Fibroblast of mammary gland (primary cell): Measurements from ENCODE around the gene ACKR2.

Experiments used
- DNase-seq: peaks from one replicate; pipeline ENCODE4 v3.0.0-alpha.2; 2010; ENCODE audit warnings: low read depth
- H3K4me3 ChIP-seq: 2 replicates; pipeline ENCODE4 v1.5.1; 2011; ENCODE audit warnings: low read depth, mild to moderate bottlenecking, low read length, moderate library complexity; ENCODE audit not compliant: control insufficient read depth
- CTCF ChIP-seq: conservative IDR thresholded peaks from 2 replicates; pipeline ENCODE4 v1.5.1; 2011; ENCODE audit warnings: low read depth, low read length, inconsistent platforms; ENCODE audit not compliant: control insufficient read depth, insufficient read depth

The ACKR2 gene

GRCh38 chr3:42786212-42786611 is 23.0 kb upstream of the ACKR2 start:
- H3K4me3 ChIP-seq: no peak overlapping the region
- no peak for DNase-seq
- no peak for TF ChIP-seq CTCF

- no peak for DNase-seq
- H3K4me3 ChIP-seq: no peak overlapping the region
- TF ChIP-seq CTCF: no peak
Measured at GRCh38 chr3:42786631-42787030, 22.6 kb upstream of the ACKR2 start.

- no peak for TF ChIP-seq CTCF
- no peak for DNase-seq
Measured at GRCh38 chr3:42790714-42791229, 18.5 kb upstream of the ACKR2 start.

GRCh38 chr3:42795621-42796181 is 13.5 kb upstream of the ACKR2 start:
- H3K4me3 ChIP-seq: no peak overlapping the region
- DNase-seq: no peak
- no peak for TF ChIP-seq CTCF

More at GRCh38 chr3:42790714-42791229, 18.5 kb upstream of the ACKR2 start:
- no peak overlapping the region for H3K4me3 ChIP-seq

- TF ChIP-seq CTCF: no peak
- H3K4me3 ChIP-seq: no peak overlapping the region
- no peak for DNase-seq
Measured at GRCh38 chr3:42796332-42796885, 12.8 kb upstream of the ACKR2 start.

GRCh38 chr3:42799376-42799775 is 9.9 kb upstream of the ACKR2 start:
- no peak for DNase-seq
- no peak for TF ChIP-seq CTCF
- no peak overlapping the region for H3K4me3 ChIP-seq
